HepG2 (cell line): ENCODE measurements around the gene PARN. TPM values are rescaled to one million over a fixed set of nuclear protein-coding genes. Genes with fewer than 3 reads are reported as not detected.
"Not testable (repeated sequence)": the region's sequence is repeated elsewhere in the genome, so short reads cannot be mapped to it uniquely, and the experiment has no call there.

Experiments
- ATAC-seq: fragments of 200-7000 bp; cut with Tn5 transposase; 3 replicates; pipeline ENCODE4 v1.9.1; 2020; ENCODE audit warnings: mild to moderate bottlenecking, moderate library complexity
- BruUV-seq: library from RNA; stranded (reverse); fragments of 400-500 nt; replicated peaks from 2 replicates; lab custom pipeline; 2021; lab: Mats Ljungman, UMichigan
- CTCF ChIA-PET: fragments of 300-600 bp; formaldehyde crosslinking; extraction: SDS; loops from one replicate; lab custom pipeline; 2021; ENCODE audit warnings: low total read pairs, inconsistent platforms, low intra/inter-chr PET ratio; lab: Yijun Ruan, JAX
- POLR2A ChIA-PET: fragments of 350-600 bp; sonication (Branson Sonifier 250); formaldehyde crosslinking; loops from one replicate; lab custom pipeline; 2020; ENCODE audit warnings: antibody characterized with exemption, inconsistent platforms; lab: Yijun Ruan, JAX
- DNase-seq: peaks from one replicate; pipeline ENCODE4 v3.0.0-alpha.2; 2015; ENCODE audit warnings: low spot score
- FAIRE-seq: peaks from 3 replicates; lab custom pipeline; 2011; peaks lifted over from hg19 to GRCh38; lab: Jason Lieb, UNC
- H2AFZ ChIP-seq: one replicate; pipeline ENCODE4 v1.6.1; 2011; ENCODE audit warnings: low read length, inconsistent platforms
- H3K27ac ChIP-seq: fragments of 300-600 bp; 3 replicates; pipeline ENCODE4 v1.8.0; 2011; ENCODE audit warnings: mixed run types, mild to moderate bottlenecking, mixed read lengths, low read length, inconsistent platforms; ENCODE audit not compliant: insufficient read depth; ENCODE audit errors: extremely low read length
- H3K27me3 ChIP-seq, 2 experiments: fragments of 200-600 bp in 1 of 2; 2 replicates in 1 of 2; 3 replicates in 1 of 2; pipeline versions ENCODE4 v1.6.0 to v1.8.0; 2011; ENCODE audit warnings: low read length in 2 of 2, mild to moderate bottlenecking in 2 of 2, moderate library complexity in 2 of 2, inconsistent platforms in 1 of 2; ENCODE audit not compliant: insufficient read depth in 2 of 2, control insufficient read depth in 1 of 2
- H3K36me3 ChIP-seq, 2 experiments: fragments of 200-600 bp in 1 of 2; replicated peaks in 1 of 2; 2 replicates in 1 of 2; 3 replicates in 1 of 2; pipeline versions ENCODE4 v1.5.1 to v1.8.0; 2011; ENCODE audit warnings: low read length in 2 of 2, inconsistent platforms in 1 of 2; ENCODE audit not compliant: insufficient read depth in 2 of 2, control insufficient read depth in 1 of 2
- H3K4me1 ChIP-seq: 2 replicates; pipeline ENCODE4 v1.5.1; 2012; ENCODE audit warnings: low read length, inconsistent platforms; ENCODE audit not compliant: insufficient read depth
- H3K4me2 ChIP-seq: 2 replicates; pipeline ENCODE4 v1.6.0; 2011; ENCODE audit warnings: low read depth, low read length, inconsistent platforms
- H3K4me3 ChIP-seq, 3 experiments: fragments of 200-600 bp in 1 of 3; sonication (generic), shearing (Covaris generic) in 1 of 3; replicated peaks in 1 of 3; 2 replicates each; pipeline ENCODE4 v1.5.1; 2011 to 2016; ENCODE audit warnings: low read length in 3 of 3, inconsistent platforms in 2 of 3, low read depth in 2 of 3, mild to moderate bottlenecking in 2 of 3, control low read depth in 1 of 3, mixed read lengths in 1 of 3; ENCODE audit not compliant: insufficient read depth in 1 of 3
- H3K79me2 ChIP-seq: one replicate; pipeline ENCODE4 v1.6.1; 2011; ENCODE audit warnings: low read length, inconsistent platforms; ENCODE audit not compliant: insufficient read depth
- H3K9ac ChIP-seq: 2 replicates; pipeline ENCODE4 v1.6.0; 2011; ENCODE audit warnings: mild to moderate bottlenecking, low read depth, low read length, inconsistent platforms; ENCODE audit not compliant: insufficient read depth
- H3K9me3 ChIP-seq: 2 replicates; pipeline ENCODE4 v1.5.1; 2012; ENCODE audit warnings: mild to moderate bottlenecking, low read length
- H4K20me1 ChIP-seq: 2 replicates; pipeline ENCODE4 v1.6.0; 2011; ENCODE audit warnings: inconsistent platforms, mild to moderate bottlenecking, low read length, moderate library complexity; ENCODE audit not compliant: insufficient read depth
- FOXK2 ChIP-seq: fragments of 450-650 bp; IDR thresholded peaks from 2 replicates; pipeline ENCODE4 v1.6.1; 2016
- MYC ChIP-seq: sonication (generic); formaldehyde crosslinking; IDR thresholded peaks from 2 replicates; pipeline ENCODE4 v1.9.0; 2021; ENCODE audit warnings: missing genetic modification reagents, borderline replicate concordance
- STAT5B ChIP-seq: sonication (generic); formaldehyde crosslinking; IDR thresholded peaks from 2 replicates; pipeline ENCODE4 v1.4.0; 2020; ENCODE audit warnings: missing genetic modification reagents
- ZNF512 ChIP-seq: sonication (generic); formaldehyde crosslinking; IDR thresholded peaks from 2 replicates; pipeline ENCODE4 v1.4.0; 2020; ENCODE audit warnings: mild to moderate bottlenecking, missing genetic modification reagents
- ZNF747 ChIP-seq: sonication (generic); formaldehyde crosslinking; IDR thresholded peaks from 2 replicates; pipeline ENCODE4 v1.8.1; 2023; ENCODE audit warnings: missing genetic modification reagents, mild to moderate bottlenecking, borderline replicate concordance
- WGBS: methylation state at CpG from one replicate; pipeline ENCODE4 v1.1.6; 2017; ENCODE audit warnings: low lambda C conversion rate; 5-methylcytosine and 5-hydroxymethylcytosine counted together
- in situ Hi-C: cut with HindIII; loops from 2 replicates; pipeline ENCODE4 v1.10.0; 2017; ENCODE audit warnings: low pct_unique_long_range_greater_than_20kb; ENCODE audit not compliant: extremely low pct_ligation_motif_present
- intact Hi-C: fragments of 100-400 bp; cut with micrococcal nuclease; formaldehyde crosslinking; loops from one replicate; pipeline ENCODE4 v1.10.0; 2022; ENCODE audit not compliant: unreplicated experiment
- polyA plus RNA-seq, 8 experiments: library from polyadenylated mRNA; depleted of rRNA in 3 of 8; stranded (reverse) in 7 of 8; unstranded in 1 of 8; fragments of >200 nt; fragmentation: Illumina TruSeq in 4 of 8; extraction: Trizol in 4 of 8; gene quantifications; 2 replicates each; pipeline versions ENCODE4 v1.2.1 to v1.2.3, GENCODE V29; 2011 to 2016; ENCODE audit warnings: low read depth in 4 of 8, missing spikeins in 1 of 8, mixed read lengths in 1 of 8; ENCODE audit not compliant: insufficient read depth in 1 of 8
- total RNA-seq, 5 experiments: library from RNA; depleted of rRNA; stranded (reverse); fragments of >200 nt; fragmentation: Illumina TruSeq; extraction: Trizol; gene quantifications; 2 replicates each; pipeline ENCODE4 v1.2.3, GENCODE V29; 2016; ENCODE audit warnings: low read depth in 1 of 5
- TF ChIP-seq, protein P1 (sequence below): IDR thresholded peaks from 2 replicates; pipeline ENCODE4 v1.6.1; 2016; ENCODE audit warnings: missing compliant biosample characterization, missing genetic modification reagents, borderline replicate concordance

Gene PARN
- total and polyA plus RNA-seq, 2 of the 13 experiments (the other 11 are each of a cell fraction or from before 2014, with no cell fraction given): 13.3 to 47.6 TPM

- TF ChIP-seq, protein P1, sequence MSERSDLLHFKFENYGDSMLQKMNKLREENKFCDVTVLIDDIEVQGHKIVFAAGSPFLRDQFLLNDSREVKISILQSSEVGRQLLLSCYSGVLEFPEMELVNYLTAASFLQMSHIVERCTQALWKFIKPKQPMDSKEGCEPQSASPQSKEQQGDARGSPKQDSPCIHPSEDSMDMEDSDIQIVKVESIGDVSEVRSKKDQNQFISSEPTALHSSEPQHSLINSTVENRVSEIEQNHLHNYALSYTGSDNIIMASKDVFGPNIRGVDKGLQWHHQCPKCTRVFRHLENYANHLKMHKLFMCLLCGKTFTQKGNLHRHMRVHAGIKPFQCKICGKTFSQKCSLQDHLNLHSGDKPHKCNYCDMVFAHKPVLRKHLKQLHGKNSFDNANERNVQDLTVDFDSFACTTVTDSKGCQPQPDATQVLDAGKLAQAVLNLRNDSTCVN: no peak
- no peak for TF ChIP-seq ZNF747 (CRISPR knock-in tag)
Measured at GRCh38 chr16:14420721-14421488, 209.2 kb downstream of the PARN start (continued).

DNA sequence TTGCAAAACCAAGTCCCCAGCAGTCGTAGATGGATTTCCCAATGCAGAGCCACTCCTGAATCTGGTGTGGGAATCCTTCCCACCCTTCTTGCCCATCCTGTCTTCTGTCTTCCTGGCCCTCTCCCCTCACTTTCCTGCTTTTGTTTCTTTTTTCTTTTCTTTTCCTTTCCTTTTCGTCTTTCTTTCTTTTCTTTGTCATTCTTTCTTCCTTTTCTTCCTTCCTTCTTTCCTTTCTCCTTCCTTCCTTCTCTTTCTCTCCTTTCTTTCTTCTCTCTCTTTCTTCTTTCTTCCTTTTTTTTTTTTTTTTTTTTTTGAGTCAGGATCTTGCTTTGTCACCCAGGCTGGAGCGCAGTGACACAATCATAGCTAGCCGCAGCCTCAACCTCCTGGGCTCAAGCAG is 209.8 kb downstream of the PARN start:
- H3K36me3 ChIP-seq, H3K9ac ChIP-seq, BruUV-seq, H4K20me1 ChIP-seq, FAIRE-seq, H3K27me3 ChIP-seq, CTCF ChIA-PET, intact Hi-C loops, in situ Hi-C loops, DNase-seq, H3K9me3 ChIP-seq, H3K79me2 ChIP-seq, ATAC-seq, H3K27ac ChIP-seq, H2AFZ ChIP-seq: not testable (repeated sequence)
- WGBS: 74% methylated on average over 4 of the region's 4 CpGs
- peak overlapping the region; percentile 61 for H3K4me2 ChIP-seq
- peaks cover 22% of the 10 kb centered on the region for H3K4me1 ChIP-seq
- POLR2A ChIA-PET: interaction anchor here (2.4 kb wide), 1 partner anchor 14 kb away, joined by 16 read pairs; no protein-coding TSS in a partner anchor
- peak; percentile 98 for TF ChIP-seq ZNF512 (CRISPR knock-in tag)
- TF ChIP-seq STAT5B (CRISPR knock-in tag): 0 out of 2 replicates have a peak, but pooled peaks have one; percentile 10
- TF ChIP-seq MYC: 0 out of 2 replicates have a peak, but pooled peaks have one; percentile 8
- 0 out of 2 replicates have a peak, but pooled peaks have one; percentile 4 for TF ChIP-seq FOXK2
- H3K4me3 ChIP-seq: peak overlapping the region in 1 of 3 experiments; percentile 42; a peak in 1 of 6 replicates
